GM13977 (cell line): ENCODE measurements around the gene TAGLN.

Experiments
- DNase-seq: peaks from one replicate; pipeline ENCODE4 v3.0.0; 2012; ENCODE audit warnings: low spot score
- CTCF ChIP-seq: IDR thresholded peaks from 2 replicates; pipeline ENCODE4 v1.5.1; 2012; ENCODE audit warnings: mild to moderate bottlenecking, control low read depth; ENCODE audit not compliant: insufficient read depth; ENCODE audit errors: extremely low read depth, missing control alignments
- in situ Hi-C: fragments of 300-500 bp; cut with MboI; formaldehyde crosslinking; loops from one replicate; pipeline ENCODE4 v1.12.0; 2022; ENCODE audit warnings: low sequenced_read_pairs, low pct_unique_long_range_greater_than_20kb, mixed read lengths, inconsistent platforms; ENCODE audit not compliant: unreplicated experiment

Gene TAGLN

GRCh38 chr11:117199053-117199915, at the start of gene TAGLN:
TAGLN (plus strand) TSS chr11:117199370; CDS start chr11:117203014, 3,644 bp downstream.
- in situ Hi-C loops: no loop called here
- DNase-seq: no peak
- TF ChIP-seq CTCF: no peak

GRCh38 chr11:117152066-117152465, 47.1 kb upstream of the TAGLN start:
- no peak for TF ChIP-seq CTCF
- in situ Hi-C loops: no loop called here
- DNase-seq: no peak

- no peak for DNase-seq
- no peak for TF ChIP-seq CTCF
Measured at GRCh38 chr11:117154468-117154867, 44.7 kb upstream of the TAGLN start.

GRCh38 chr11:117157507-117157906, 41.7 kb upstream of the TAGLN start:
- DNase-seq: no peak
- TF ChIP-seq CTCF: no peak
- in situ Hi-C loops: no loop called here

More at GRCh38 chr11:117154468-117154867, 44.7 kb upstream of the TAGLN start:
- in situ Hi-C loops: no loop called here

GRCh38 chr11:117159892-117160291, 39.3 kb upstream of the TAGLN start:
- in situ Hi-C loops: no loop called here
- no peak for TF ChIP-seq CTCF

GRCh38 chr11:117160826-117161225, 38.3 kb upstream of the TAGLN start:
- no peak for DNase-seq
- in situ Hi-C loops: no loop called here
- no peak for TF ChIP-seq CTCF

More at GRCh38 chr11:117159892-117160291, 39.3 kb upstream of the TAGLN start:
- no peak for DNase-seq
